Melanocyte of skin (primary cell): ENCODE results near the gene PNPLA4. TPM values are rescaled to one million over a fixed set of nuclear protein-coding genes. Genes with fewer than 3 reads are reported as not detected.

Source experiments
- small RNA-seq, 2 donors: library from RNA; depleted of rRNA; stranded (forward); fragments of <200 nt; gene quantifications; one replicate each; pipeline ENCODE3, GENCODE V24; 2012
- total RNA-seq, 2 donors: library from RNA; depleted of rRNA; stranded (reverse); fragments of >200 nt; gene quantifications; 2 replicates each; pipeline ENCODE4 v1.2.3, GENCODE V29; 2012

The PNPLA4 gene
- total RNA-seq: 10 to 100 TPM in 1 of 2 donors, 1 to 10 TPM in 1; 10.0 to 12.7 TPM

GRCh38 chrX:7927259-7928167 is at the start of gene PNPLA4:
PNPLA4 (minus strand) TSS chrX:7927413; CDS start chrX:7926119, 1,294 bp downstream.

Small RNAs within 50 kb of the gene (small RNA-seq; reads per million reads assigned to genes)
- gene AC005296.1: 0 reads per million in 2 donors

Other genes with a start within 250 kb of the PNPLA4 start
- gene VCX, start 84.2 kb downstream of the PNPLA4 start, total RNA-seq: not detected
- not detected for gene VCX2, start 243.9 kb upstream of the PNPLA4 start, total RNA-seq